GM12864 (cell line): Measurements from ENCODE around the gene DBF4.
"Not testable (repeated sequence)": the region's sequence is repeated elsewhere in the genome, so short reads cannot be mapped to it uniquely, and the experiment has no call there.

Experiments
- DNase-seq: peaks from one replicate; pipeline ENCODE4 v3.0.0-alpha.2; 2011; ENCODE audit warnings: low read depth
- H3K4me3 ChIP-seq: 2 replicates; pipeline ENCODE4 v1.5.1; 2011; ENCODE audit warnings: mild to moderate bottlenecking, low read depth, low read length, control low read depth
- TF ChIP-seq, protein P1 (sequence below): IDR thresholded peaks from 2 replicates; pipeline ENCODE4 v1.5.1; 2011; ENCODE audit warnings: low read depth, mild to moderate bottlenecking, moderate library complexity, low read length, control low read depth, inconsistent platforms; ENCODE audit errors: missing control alignments

DBF4 gene

DNA sequence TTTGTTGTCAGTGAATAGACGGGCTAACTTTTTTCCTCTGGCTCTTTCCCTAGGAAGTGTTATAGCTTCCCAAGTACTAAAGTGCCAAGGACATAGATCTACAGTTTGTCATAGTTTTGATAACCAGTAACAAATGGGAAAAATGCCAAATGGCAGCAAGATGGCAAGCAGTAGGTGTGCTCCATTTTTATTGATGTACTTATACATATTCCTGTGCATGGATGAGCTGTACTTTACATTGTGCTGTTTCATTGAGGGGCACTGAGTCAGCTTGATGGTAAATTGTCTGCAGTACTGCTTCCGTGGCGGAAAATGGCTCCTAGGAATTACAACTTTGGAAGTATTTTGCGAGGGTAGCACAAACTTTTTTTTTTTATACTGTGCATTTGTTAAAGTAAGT is 64.8 kb downstream of the DBF4 start:
- TF ChIP-seq, protein P1, sequence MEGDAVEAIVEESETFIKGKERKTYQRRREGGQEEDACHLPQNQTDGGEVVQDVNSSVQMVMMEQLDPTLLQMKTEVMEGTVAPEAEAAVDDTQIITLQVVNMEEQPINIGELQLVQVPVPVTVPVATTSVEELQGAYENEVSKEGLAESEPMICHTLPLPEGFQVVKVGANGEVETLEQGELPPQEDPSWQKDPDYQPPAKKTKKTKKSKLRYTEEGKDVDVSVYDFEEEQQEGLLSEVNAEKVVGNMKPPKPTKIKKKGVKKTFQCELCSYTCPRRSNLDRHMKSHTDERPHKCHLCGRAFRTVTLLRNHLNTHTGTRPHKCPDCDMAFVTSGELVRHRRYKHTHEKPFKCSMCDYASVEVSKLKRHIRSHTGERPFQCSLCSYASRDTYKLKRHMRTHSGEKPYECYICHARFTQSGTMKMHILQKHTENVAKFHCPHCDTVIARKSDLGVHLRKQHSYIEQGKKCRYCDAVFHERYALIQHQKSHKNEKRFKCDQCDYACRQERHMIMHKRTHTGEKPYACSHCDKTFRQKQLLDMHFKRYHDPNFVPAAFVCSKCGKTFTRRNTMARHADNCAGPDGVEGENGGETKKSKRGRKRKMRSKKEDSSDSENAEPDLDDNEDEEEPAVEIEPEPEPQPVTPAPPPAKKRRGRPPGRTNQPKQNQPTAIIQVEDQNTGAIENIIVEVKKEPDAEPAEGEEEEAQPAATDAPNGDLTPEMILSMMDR, result no peak
- no peak overlapping the region for H3K4me3 ChIP-seq
- no peak for DNase-seq

DNA sequence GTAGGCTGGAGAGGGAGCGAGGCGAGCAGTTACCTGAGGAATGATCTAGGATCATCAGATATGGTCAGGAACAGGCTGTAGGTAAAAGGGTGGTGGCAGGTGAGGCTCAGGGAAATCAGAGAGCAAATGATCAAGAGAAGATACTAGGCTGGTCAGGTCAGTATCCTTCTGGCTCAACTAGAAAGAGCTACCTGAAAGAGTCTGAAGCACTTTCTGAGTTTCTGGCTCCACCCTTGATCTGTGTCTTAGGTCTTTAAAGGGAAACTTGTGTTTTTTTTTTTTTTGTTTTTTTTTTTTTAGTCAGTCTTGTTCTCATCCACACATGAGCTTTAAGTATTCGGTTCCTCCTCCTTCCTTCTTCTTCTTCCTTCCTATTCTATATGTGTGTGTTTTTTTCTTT is 68.3 kb downstream of the DBF4 start:
- H3K4me3 ChIP-seq, result no peak overlapping the region
- TF ChIP-seq, protein P1, result no peak
- no peak for DNase-seq

DNA sequence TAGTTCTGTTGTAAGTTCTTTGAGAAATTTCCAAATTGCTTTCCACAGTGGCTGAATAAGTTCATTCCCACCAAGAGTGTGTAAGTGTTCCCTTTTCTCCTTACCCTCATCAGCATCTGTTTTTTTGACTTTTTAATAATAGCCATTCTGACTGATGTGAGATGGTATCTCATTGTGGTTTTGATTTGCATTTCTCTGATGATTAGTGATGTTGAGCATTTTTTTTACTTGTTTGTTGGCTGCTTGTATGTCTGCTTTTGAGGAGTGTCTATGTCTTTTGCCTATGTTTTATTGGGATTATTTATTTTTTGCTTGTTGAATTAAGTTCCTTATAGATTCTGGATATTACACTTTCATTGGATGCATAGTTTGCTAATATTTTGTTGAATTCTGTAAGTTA is 69.6 kb downstream of the DBF4 start:
- DNase-seq, H3K4me3 ChIP-seq: not testable (repeated sequence)

DNA sequence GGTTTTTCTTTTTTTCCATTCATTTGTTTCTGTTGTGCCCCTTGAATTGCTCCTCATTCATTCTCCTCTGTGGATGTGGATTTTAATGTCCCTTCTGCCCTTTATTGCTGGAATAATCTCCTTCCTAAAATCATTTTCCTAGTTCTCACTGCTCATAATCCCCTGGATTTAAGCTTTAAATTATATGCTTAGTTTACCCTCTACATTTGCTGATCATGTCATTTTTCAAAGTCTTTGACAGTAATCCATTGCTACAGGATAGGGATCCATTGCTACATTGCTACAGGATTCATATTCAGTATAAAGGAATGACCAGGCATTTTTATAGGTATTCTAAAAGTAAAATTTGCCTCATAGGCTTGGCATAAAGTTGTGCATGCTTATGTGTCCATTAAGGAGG is 72.1 kb downstream of the DBF4 start:
- no peak for DNase-seq
- H3K4me3 ChIP-seq, result no peak overlapping the region
- TF ChIP-seq, protein P1, result no peak
